GM12891 (cell line): ENCODE data around the gene CELF2.

Experiments used
- PAX5 ChIP-seq: IDR thresholded peaks from 2 replicates; pipeline ENCODE4 v1.6.1; 2011; ENCODE audit warnings: low read length, moderate library complexity, mild to moderate bottlenecking; ENCODE audit not compliant: insufficient read depth, severe bottlenecking
- POLR2A ChIP-seq: IDR thresholded peaks from 2 replicates; pipeline ENCODE4 v1.6.1; 2011; ENCODE audit warnings: low read depth, low read length, control low read depth
- POLR2AphosphoS5 ChIP-seq: IDR thresholded peaks from 2 replicates; pipeline ENCODE4 v1.6.1; 2011; ENCODE audit warnings: low read depth, low read length, control low read depth
- TAF1 ChIP-seq: IDR thresholded peaks from 2 replicates; pipeline ENCODE4 v1.6.1; 2011; ENCODE audit warnings: low read depth, low read length, control low read depth

GRCh38 chr10:11266426-11266825, 248.8 kb downstream of the CELF2 start:
- TF ChIP-seq TAF1, result no peak
- TF ChIP-seq POLR2A, result no peak; the same call in 1 of the 2 replicates
- TF ChIP-seq PAX5, result no peak
- TF ChIP-seq POLR2AphosphoS5, result no peak
